OCI-LY3 (cell line): ENCODE measurements around the gene PCDH15.

ENCODE experiments used
- EZH2phosphoT487 ChIP-seq: fragments of 200-600 bp; shearing (Covaris generic); IDR thresholded peaks from 2 replicates; pipeline ENCODE4 v1.6.1; 2018; ENCODE audit warnings: antibody characterized with exemption, mixed run types, low read depth
- TF ChIP-seq, protein P1 (sequence below): fragments of 200-600, 300-600 bp; sonication (generic); IDR thresholded peaks from 2 replicates; pipeline ENCODE4 v1.5.1; 2014; ENCODE audit warnings: antibody characterized with exemption, low read length, low read depth

- TF ChIP-seq, protein P1, sequence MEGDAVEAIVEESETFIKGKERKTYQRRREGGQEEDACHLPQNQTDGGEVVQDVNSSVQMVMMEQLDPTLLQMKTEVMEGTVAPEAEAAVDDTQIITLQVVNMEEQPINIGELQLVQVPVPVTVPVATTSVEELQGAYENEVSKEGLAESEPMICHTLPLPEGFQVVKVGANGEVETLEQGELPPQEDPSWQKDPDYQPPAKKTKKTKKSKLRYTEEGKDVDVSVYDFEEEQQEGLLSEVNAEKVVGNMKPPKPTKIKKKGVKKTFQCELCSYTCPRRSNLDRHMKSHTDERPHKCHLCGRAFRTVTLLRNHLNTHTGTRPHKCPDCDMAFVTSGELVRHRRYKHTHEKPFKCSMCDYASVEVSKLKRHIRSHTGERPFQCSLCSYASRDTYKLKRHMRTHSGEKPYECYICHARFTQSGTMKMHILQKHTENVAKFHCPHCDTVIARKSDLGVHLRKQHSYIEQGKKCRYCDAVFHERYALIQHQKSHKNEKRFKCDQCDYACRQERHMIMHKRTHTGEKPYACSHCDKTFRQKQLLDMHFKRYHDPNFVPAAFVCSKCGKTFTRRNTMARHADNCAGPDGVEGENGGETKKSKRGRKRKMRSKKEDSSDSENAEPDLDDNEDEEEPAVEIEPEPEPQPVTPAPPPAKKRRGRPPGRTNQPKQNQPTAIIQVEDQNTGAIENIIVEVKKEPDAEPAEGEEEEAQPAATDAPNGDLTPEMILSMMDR = no peak
- no peak for TF ChIP-seq EZH2phosphoT487
These were observed 706.7 kb downstream of the PCDH15 start for GRCh38 chr10:54094321-54094720.
